MM.1S (cell line): ENCODE results near the gene POP7.

ENCODE experiments used
- DNase-seq: peaks from one replicate; pipeline ENCODE4 v3.0.0-alpha.2; 2015
- H2AFZ ChIP-seq: fragments of 300-600 bp; sonication (generic); 2 replicates; pipeline ENCODE4 v1.6.0; 2016; ENCODE audit warnings: antibody characterized with exemption, low read length
- H3F3A ChIP-seq: fragments of 300-600 bp; sonication (generic); 2 replicates; pipeline ENCODE4 v1.6.1; 2016; ENCODE audit warnings: mild to moderate bottlenecking, antibody characterized with exemption, low read length, moderate library complexity, mixed read lengths; ENCODE audit not compliant: insufficient read depth
- H3K27ac ChIP-seq: fragments of 300-600 bp; sonication (generic); 2 replicates; pipeline ENCODE4 v1.5.1; 2016; ENCODE audit warnings: mild to moderate bottlenecking, low read length
- H3K27me3 ChIP-seq: fragments of 300-600 bp; sonication (generic); replicated peaks from 2 replicates; pipeline ENCODE4 v1.6.0; 2016; ENCODE audit warnings: low read length; ENCODE audit not compliant: insufficient read depth
- H3K36me3 ChIP-seq: fragments of 300-600 bp; sonication (generic); replicated peaks from 2 replicates; pipeline ENCODE4 v1.6.1; 2016; ENCODE audit warnings: mild to moderate bottlenecking, low read length, mixed read lengths; ENCODE audit not compliant: insufficient read depth
- H3K4me1 ChIP-seq: fragments of 300-600 bp; sonication (generic); 2 replicates; pipeline ENCODE4 v1.6.1; 2016; ENCODE audit warnings: low read length, mixed read lengths
- H3K4me2 ChIP-seq: fragments of 300-600 bp; sonication (generic); 2 replicates; pipeline ENCODE4 v1.6.0; 2016; ENCODE audit warnings: low read depth, low read length
- H3K4me3 ChIP-seq: fragments of 300-600 bp; sonication (generic); 2 replicates; pipeline ENCODE4 v1.5.1; 2016; ENCODE audit warnings: low read length, mixed read lengths
- H3K79me2 ChIP-seq: fragments of 300-600 bp; sonication (generic); 2 replicates; pipeline ENCODE4 v1.6.1; 2016; ENCODE audit warnings: mixed run types, low read length, mixed read lengths
- H3K9ac ChIP-seq: fragments of 300-600 bp; sonication (generic); 2 replicates; pipeline ENCODE4 v1.6.1; 2016; ENCODE audit warnings: low read length, mixed read lengths
- H3K9me2 ChIP-seq: fragments of 300-600 bp; sonication (generic); replicated peaks from 2 replicates; pipeline ENCODE4 v1.6.1; 2016; ENCODE audit warnings: mild to moderate bottlenecking, low read length, mixed read lengths; ENCODE audit not compliant: insufficient read depth
- H3K9me3 ChIP-seq: fragments of 300-600 bp; sonication (generic); replicated peaks from 2 replicates; pipeline ENCODE4 v1.6.1; 2016; ENCODE audit warnings: mild to moderate bottlenecking, low read length, mixed read lengths; ENCODE audit not compliant: insufficient read depth
- H4K20me1 ChIP-seq: fragments of 300-600 bp; sonication (generic); 2 replicates; pipeline ENCODE4 v1.6.1; 2016; ENCODE audit warnings: mild to moderate bottlenecking, low read length, moderate library complexity, mixed read lengths; ENCODE audit not compliant: insufficient read depth
- EZH2 ChIP-seq: fragments of 300-600 bp; sonication (generic); optimal IDR thresholded peaks from 2 replicates; pipeline ENCODE3; 2017; ENCODE audit warnings: low read depth, mild to moderate bottlenecking, antibody characterized with exemption, low read length, mixed read lengths
- EZH2phosphoT487 ChIP-seq: fragments of 300-600 bp; sonication (generic); IDR thresholded peaks from 2 replicates; pipeline ENCODE4 v1.6.1; 2018; ENCODE audit warnings: antibody characterized with exemption, low read length
- TF ChIP-seq, protein P1 (sequence below): fragments of 300-600 bp; sonication (generic); IDR thresholded peaks from 2 replicates; pipeline ENCODE4 v1.5.1; 2016; ENCODE audit warnings: antibody characterized with exemption, low read length, mixed read lengths

POP7 gene

DNA sequence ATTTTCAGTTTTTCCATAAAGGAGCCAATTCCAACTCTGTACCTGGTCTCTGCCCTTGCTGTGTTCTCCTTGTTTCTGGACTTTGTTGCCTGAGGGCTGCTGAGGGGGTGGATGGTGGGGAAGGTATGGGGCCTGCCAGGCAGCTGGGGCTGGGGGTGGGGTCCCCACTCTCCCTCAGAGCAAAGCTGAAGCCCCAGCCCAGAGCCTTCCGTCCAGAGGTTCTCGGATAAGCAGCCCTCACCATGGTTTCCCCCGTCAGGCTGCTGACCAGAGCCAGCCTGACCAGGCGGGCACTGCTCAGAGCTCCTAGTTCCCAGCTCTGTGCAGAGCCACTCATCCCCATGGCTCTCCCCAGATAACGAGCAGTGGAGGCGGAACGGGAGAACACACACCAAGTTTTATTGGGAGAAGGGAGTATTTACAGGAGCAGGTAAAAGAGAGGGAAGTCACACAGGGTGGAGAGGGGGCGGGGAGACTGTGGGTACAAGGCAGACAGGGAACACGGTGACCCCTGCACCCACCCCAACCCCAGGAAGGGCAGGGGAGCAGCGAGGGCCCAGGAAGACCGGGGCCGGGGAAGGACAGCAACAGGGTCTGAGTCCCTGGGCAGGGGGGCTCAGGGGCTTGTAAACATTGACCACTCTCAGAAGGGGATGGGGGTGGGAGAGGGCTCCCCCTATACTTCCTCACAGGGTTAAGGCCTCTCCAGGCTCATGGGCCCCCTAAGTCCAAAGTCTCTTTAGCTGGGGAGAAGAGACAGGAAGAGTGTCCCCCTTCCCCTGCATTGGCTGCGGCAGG lies 26.6 kb upstream of the POP7 start:
- Histone ChIP-seq H3K9ac (no peak overlapping the region), H3K9me2 (no peaks in the 10 kb centered on the region), H3K27me3 (no peaks in the 10 kb centered on the region), H4K20me1 (no peaks in the 10 kb centered on the region), H2AFZ (no peak overlapping the region), H3F3A (peaks cover 8% of the 10 kb centered on the region; the same call in 1 of the 2 replicates), H3K36me3 (no peaks in the 10 kb centered on the region), H3K4me1 (no peaks in the 10 kb centered on the region), H3K79me2 (peaks cover 40% of the 10 kb centered on the region), H3K9me3 (no peaks in the 10 kb centered on the region), H3K4me3 (no peak overlapping the region), H3K27ac (no peak overlapping the region), H3K4me2 (no peak overlapping the region)
- DNase-seq = no peak
- TF ChIP-seq EZH2 (no peak), EZH2phosphoT487 (no peak)
- TF ChIP-seq, protein P1, sequence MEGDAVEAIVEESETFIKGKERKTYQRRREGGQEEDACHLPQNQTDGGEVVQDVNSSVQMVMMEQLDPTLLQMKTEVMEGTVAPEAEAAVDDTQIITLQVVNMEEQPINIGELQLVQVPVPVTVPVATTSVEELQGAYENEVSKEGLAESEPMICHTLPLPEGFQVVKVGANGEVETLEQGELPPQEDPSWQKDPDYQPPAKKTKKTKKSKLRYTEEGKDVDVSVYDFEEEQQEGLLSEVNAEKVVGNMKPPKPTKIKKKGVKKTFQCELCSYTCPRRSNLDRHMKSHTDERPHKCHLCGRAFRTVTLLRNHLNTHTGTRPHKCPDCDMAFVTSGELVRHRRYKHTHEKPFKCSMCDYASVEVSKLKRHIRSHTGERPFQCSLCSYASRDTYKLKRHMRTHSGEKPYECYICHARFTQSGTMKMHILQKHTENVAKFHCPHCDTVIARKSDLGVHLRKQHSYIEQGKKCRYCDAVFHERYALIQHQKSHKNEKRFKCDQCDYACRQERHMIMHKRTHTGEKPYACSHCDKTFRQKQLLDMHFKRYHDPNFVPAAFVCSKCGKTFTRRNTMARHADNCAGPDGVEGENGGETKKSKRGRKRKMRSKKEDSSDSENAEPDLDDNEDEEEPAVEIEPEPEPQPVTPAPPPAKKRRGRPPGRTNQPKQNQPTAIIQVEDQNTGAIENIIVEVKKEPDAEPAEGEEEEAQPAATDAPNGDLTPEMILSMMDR = no peak

DNA sequence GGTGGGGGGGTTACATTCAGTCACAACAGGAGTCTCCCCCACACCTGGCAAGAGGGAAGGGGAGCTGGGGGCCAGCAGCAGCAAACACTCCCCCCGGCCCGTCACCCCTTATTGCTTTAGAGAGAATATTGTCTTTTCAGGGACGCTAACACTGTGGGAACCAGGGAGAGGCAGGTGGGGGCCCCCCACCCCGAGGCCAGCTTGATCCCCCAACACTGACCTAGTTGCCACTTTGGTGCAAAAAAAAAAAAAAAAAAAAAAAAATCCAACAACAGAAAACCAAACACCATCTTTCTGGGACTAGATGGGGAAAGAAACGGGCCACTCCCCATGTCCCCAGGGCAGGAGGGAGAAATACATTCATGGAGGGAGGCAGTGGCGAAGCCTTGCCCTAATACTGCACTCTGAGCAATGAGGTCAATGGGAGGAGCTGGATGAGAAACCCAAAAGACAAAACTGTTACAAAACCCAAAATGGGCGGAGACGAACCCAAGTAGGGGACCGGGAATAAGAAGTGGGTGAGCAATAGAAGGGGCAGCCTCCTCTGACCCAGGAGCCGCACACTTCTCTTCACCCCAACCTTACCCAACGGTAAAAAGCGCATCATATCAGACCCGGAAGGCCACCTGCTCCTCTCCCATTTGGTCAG lies 25.9 kb upstream of the POP7 start:
- peaks cover 8% of the 10 kb centered on the region; the same call in 1 of the 2 replicates for H3F3A ChIP-seq
- no peak overlapping the region for H3K4me2 ChIP-seq
- H3K4me3 ChIP-seq = no peak overlapping the region
- H3K9me3 ChIP-seq = no peaks in the 10 kb centered on the region
- no peaks in the 10 kb centered on the region for H4K20me1 ChIP-seq
- H3K9ac ChIP-seq = no peak overlapping the region
- TF ChIP-seq, protein P1 = no peak
- no peak for TF ChIP-seq EZH2phosphoT487
- TF ChIP-seq EZH2 = no peak
- no peak overlapping the region for H3K27ac ChIP-seq
- peaks cover 34% of the 10 kb centered on the region for H3K79me2 ChIP-seq
- no peaks in the 10 kb centered on the region for H3K9me2 ChIP-seq
- no peaks in the 10 kb centered on the region for H3K4me1 ChIP-seq
- DNase-seq = no peak
- no peak overlapping the region for H2AFZ ChIP-seq
- H3K36me3 ChIP-seq = no peaks in the 10 kb centered on the region
- H3K27me3 ChIP-seq = no peaks in the 10 kb centered on the region

DNA sequence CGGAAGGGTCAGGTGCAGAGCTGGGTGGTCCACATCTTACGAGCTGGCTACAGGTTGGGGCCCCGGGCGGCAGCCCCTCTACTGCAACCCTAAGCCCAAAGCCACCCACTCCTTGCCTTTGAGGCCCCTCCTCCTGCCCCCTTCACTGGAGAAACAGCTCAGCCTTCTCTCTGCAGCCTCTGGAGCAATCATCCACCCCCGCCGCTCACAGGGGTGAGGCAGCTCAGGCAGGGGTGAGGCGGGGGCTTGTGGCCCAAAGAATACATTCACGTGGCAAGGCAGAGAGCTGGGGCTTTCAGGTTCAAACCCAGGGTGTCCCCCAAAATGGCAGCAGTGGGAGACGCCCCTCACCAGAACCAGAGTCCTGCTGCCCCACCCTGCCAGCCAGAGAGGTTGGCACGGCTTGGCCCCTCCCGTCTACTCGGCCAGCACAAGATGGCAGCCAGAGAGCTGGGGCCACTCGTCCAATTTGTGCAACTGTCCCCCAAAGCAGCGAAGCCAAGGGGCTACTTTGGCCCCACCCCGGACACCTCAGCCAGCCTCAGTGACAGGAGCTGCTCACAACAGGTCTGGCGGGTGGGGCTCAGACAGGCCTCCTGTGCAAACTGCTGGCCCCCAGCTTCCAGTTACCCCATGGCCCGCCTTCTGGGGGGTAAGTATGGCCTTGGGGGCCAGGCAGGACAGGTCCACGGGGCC lies 25.2 kb upstream of the POP7 start:
- H3K9ac ChIP-seq = no peak overlapping the region
- TF ChIP-seq EZH2phosphoT487 (no peak), EZH2 (no peak)
- TF ChIP-seq, protein P1 = no peak
- no peaks in the 10 kb centered on the region for H3K36me3 ChIP-seq
- H3K9me3 ChIP-seq = no peaks in the 10 kb centered on the region
- peaks cover 27% of the 10 kb centered on the region for H3K79me2 ChIP-seq
- peaks cover 8% of the 10 kb centered on the region; the same call in 1 of the 2 replicates for H3F3A ChIP-seq
- DNase-seq = no peak
- no peaks in the 10 kb centered on the region for H3K9me2 ChIP-seq
- H3K4me1 ChIP-seq = no peaks in the 10 kb centered on the region
- no peak overlapping the region for H2AFZ ChIP-seq
- no peak overlapping the region for H3K27ac ChIP-seq
- H4K20me1 ChIP-seq = no peaks in the 10 kb centered on the region
- no peaks in the 10 kb centered on the region for H3K27me3 ChIP-seq
- H3K4me3 ChIP-seq = no peak overlapping the region
- H3K4me2 ChIP-seq = no peak overlapping the region
